ENCODE measurements around the gene CSNK1A1.

GRCh38 chr5:149597618-149598017 lies 46.4 kb upstream of the CSNK1A1 start:
- no peak for TF ChIP-seq CTCF (IDR thresholded peaks at IDR 0.05)
- TF ChIP-seq POLR2A (IDR thresholded peaks at IDR 0.05), result no peak
- TF ChIP-seq POLR2AphosphoS5 (IDR thresholded peaks at IDR 0.05), result no peak
